ENCODE results near the gene TBPL1.
A peak's percentile ranks its signal among the peaks of the same experiment; 100 is the strongest.

- TF ChIP-seq EZH2 (IDR thresholded peaks at IDR 0.05; ENCODE audit: low read length), result no peak
- TF ChIP-seq, protein P1, sequence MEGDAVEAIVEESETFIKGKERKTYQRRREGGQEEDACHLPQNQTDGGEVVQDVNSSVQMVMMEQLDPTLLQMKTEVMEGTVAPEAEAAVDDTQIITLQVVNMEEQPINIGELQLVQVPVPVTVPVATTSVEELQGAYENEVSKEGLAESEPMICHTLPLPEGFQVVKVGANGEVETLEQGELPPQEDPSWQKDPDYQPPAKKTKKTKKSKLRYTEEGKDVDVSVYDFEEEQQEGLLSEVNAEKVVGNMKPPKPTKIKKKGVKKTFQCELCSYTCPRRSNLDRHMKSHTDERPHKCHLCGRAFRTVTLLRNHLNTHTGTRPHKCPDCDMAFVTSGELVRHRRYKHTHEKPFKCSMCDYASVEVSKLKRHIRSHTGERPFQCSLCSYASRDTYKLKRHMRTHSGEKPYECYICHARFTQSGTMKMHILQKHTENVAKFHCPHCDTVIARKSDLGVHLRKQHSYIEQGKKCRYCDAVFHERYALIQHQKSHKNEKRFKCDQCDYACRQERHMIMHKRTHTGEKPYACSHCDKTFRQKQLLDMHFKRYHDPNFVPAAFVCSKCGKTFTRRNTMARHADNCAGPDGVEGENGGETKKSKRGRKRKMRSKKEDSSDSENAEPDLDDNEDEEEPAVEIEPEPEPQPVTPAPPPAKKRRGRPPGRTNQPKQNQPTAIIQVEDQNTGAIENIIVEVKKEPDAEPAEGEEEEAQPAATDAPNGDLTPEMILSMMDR (optimal IDR thresholded peaks at IDR 0.05 in 1 of 3, IDR thresholded peaks at IDR 0.05 in 1 of 3, conservative IDR thresholded peaks at IDR 0.05 in 1 of 3; ENCODE audit: extremely low read depth in 1 of 3, insufficient read depth in 2 of 3, low read length in 3 of 3), result peak in 2 of 3 experiments; percentile 18 to 33
Observed at GRCh38 chr6:133951881-133952814, 876 bp upstream of the TBPL1 start.
